A549 (cell line): ENCODE data around the gene ASIC5.

ENCODE experiments used
- CBX2 ChIP-seq: fragments of 200-600 bp; sonication (generic); IDR thresholded peaks from 2 replicates; pipeline ENCODE4 v1.6.1; 2016; ENCODE audit warnings: low read depth, mild to moderate bottlenecking, borderline replicate concordance
- CTCF ChIP-seq: fragments of >200 bp; sonication (Bioruptor Twin); formaldehyde crosslinking; IDR thresholded peaks from 3 replicates; pipeline ENCODE4 v1.5.1; 2016
- EP300 ChIP-seq, 2 experiments: fragments of >200 bp; sonication (Bioruptor Twin); formaldehyde crosslinking; IDR thresholded peaks; 2 replicates in 1 of 2; 3 replicates in 1 of 2; pipeline ENCODE4 v1.6.1; 2016 to 2017
- ESRRA ChIP-seq: fragments of 150-350 bp; IDR thresholded peaks from 2 replicates; pipeline ENCODE4 v1.6.1; 2014; ENCODE audit warnings: mild to moderate bottlenecking, low read length, borderline replicate concordance
- FOXS1 ChIP-seq: fragments of 250-450 bp; sonication (Bioruptor Pico); IDR thresholded peaks from 2 replicates; pipeline ENCODE4 v1.5.0; 2020; ENCODE audit warnings: mild to moderate bottlenecking, moderate library complexity
- POLR2A ChIP-seq: IDR thresholded peaks from 2 replicates; pipeline ENCODE4 v1.6.1; 2012; ENCODE audit warnings: mild to moderate bottlenecking, low read length
- RCOR1 ChIP-seq: fragments of 150-350 bp; IDR thresholded peaks from 2 replicates; pipeline ENCODE4 v1.6.1; 2014; ENCODE audit warnings: antibody characterized with exemption, low read length, low read depth
- RFX5 ChIP-seq: fragments of 450-650 bp; IDR thresholded peaks from 2 replicates; pipeline ENCODE4 v1.7.1; 2014; ENCODE audit warnings: antibody characterized with exemption, mild to moderate bottlenecking, moderate library complexity

DNA sequence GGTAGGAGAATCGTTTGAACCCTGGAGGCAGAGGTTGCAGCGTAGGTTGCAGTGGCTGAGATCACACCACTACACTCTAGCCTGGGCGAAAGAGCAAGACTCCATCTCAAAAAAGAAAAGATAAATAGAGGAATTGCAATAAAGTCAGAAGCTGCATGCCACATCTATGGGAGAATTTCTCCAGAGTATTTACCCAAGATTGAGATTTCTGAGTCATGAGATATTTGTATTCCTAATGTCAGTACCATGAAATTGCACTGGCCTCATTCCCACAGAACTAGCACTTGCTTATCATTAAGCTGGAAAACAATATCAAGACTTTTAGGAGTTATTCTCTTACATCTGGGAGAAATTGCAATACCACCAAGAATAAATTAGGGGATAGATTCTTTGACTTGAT, 37.4 kb downstream of the ASIC5 start:
- TF ChIP-seq POLR2A (no peak), CTCF (no peak), RCOR1 (no peak), EP300 (IDR thresholded peaks at IDR 0.05) (no peak), FOXS1 (no peak), CBX2 (no peak), RFX5 (no peak), ESRRA (no peak)
